NCI-H1092 treated with DMSO at 0.1 percent for 48 hours (cell line): ENCODE measurements around the gene TPO.
"Not testable (repeated sequence)": the region's sequence is repeated elsewhere in the genome, so short reads cannot be mapped to it uniquely, and the experiment has no call there.

Experiments
- DNase-seq: peaks from one replicate; lab custom pipeline; 2025; lab: John Stamatoyannopoulos, UW

TPO gene

DNA sequence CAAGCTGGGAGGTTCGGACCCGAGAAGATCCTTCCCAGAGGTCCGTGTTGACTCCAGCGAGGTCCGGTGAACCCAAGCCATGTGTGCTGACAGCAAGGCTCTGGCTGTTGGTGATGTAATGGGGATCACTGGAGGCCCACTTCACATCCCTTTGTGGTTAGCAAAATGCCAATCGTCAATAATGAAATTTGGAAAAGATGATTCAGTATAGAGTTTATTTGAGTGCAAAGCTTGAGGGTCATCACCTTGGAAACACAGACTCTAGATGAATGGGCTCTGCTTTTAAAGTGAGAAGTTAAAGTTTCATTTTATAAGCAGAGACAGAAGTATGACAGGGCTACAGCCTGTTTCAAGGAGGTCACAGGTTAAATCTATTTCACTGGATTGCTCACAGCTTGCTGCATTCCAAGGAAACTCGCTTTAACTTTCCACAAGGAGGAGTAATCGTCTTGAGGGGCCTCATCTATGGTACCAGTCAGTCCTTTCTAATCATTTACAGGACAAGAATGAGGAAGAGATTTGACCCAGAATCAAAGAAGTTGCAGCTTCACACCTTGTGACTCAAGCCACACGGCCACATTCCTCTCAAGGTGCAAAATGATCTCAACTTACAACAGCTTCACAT, 140.5 kb downstream of the TPO start:
- DNase-seq: no peak

- DNase-seq: no peak
These were observed 143.0 kb downstream of the TPO start for GRCh38 chr2:1556286-1556685.

- DNase-seq: no peak
These were observed 143.7 kb downstream of the TPO start for GRCh38 chr2:1556776-1557466.

DNA sequence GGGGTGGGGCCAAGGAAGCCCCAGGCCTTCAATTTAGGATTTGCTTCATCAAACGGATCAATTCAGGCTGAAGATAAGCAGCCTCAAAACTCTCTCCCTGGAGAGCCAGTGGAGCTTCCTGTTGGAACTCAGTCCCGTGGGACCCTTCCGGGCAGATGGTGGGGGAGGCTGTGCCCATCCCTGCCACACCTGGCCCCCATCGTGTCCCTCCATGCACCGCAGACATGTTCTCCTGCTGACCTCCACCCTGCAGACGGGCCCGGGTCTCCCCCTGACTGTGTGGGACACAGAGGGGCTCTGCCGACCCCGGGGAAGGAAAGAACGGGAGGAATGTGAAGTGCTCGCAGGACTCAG, 144.2 kb downstream of the TPO start:
- no peak for DNase-seq

DNA sequence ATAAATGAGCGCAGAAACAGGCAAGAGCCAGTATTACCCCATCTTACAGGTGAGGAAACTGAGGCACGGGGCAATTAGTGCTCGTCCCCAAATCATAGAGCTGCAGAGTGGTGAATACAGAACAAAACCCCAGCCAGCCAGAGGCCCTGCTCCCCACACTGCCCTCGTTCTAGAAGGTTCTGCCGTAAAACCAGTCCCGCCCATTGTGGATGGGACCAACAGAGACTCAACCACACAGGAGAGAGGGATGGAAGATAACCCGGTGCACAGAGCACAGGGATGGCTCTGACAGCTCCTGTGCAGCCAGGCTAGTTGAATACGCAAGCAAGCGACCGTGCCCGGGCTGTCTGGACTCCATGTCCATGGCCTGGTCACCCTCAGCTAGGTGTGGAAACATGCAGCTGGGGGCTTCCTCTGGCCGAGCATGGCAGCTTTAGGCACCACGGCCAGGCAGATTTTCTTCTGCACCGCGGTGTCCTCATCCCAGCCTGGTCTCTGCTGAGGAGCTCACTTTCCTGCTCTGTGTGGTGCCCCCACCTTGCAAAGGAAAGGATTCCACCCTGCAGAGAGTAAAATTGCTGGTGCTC, 146.4 kb downstream of the TPO start:
- DNase-seq: no peak

- no peak for DNase-seq
These were observed 148.0 kb downstream of the TPO start for GRCh38 chr2:1561259-1561658.

DNA sequence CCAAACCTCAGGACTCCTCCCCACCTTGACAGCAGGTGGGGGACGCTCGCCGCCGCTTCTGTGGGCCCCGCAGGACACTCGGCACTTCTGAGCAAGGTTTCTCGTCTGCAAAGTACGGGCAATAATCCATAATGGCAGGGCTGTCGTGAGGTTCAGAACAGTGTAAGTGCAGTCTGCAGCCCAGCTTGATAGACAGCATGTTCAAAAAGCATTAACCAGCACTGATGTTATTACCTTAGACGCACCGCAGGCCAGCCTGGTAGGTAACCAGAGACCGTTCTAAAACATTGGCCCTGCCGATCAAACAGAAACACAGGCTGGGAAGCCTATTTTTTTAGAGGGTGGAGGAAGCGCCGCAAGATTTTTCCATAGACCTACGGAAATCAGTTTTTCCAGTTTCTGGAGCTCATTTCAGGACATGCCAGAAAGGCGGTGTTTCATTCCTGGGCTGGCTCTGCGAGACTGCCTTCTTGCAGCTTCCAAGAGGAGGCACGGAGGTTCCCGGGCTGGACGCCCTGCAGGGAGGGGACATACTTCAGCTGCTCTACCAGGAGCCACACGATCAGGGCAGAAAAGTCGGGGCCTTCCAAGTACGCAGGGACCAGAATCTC, 148.7 kb downstream of the TPO start:
- no peak for DNase-seq

GRCh38 chr2:1563084-1563857, 150.0 kb downstream of the TPO start:
- DNase-seq: no peak

DNA sequence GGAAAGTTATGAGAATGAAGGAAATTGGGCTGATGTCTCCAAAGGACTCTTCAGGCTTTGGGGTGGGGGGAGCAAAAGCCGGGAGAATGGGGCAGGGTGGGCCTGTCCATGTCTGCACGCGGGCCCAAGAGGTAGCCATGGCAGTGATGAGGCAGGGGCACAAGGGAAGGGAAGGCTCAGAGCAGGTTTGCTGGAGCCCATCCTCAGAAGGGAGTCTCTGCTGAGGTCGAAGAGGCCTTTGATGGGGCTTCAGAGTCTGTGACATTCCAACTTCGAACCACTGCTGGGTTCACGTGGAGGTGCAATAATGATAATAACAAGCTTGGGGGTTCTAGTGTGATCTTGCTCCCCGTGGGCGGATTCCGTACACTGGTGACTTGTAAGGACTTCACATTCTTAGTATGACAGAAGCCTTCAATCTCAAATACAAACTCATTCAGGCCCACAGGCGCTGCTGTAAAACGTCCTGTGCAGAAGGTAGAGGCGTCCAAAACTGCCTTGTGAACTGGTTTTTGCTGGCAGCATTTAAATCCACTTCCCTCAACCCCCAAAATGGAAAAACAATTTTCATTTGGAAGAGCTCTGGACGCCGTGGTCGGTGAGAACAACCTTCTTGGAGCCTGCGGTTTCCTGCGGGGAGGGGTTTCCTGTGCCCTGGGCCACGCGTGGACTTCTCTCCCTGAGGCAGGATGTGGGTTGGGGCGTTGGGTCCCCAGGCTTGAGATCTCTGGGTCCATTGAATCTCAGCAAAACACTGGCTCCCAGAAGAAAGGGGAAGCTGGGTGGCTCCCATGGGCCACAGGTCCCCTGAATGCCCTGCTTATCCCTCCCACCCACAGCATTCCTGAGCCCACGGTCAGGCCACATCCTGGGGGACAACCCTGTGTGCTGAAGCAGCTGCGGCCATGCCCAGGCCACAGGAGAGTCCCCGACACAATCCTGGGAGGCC, 151.0 kb downstream of the TPO start:
- DNase-seq: no peak

- DNase-seq: no peak
These were observed 154.5 kb downstream of the TPO start for GRCh38 chr2:1567556-1568344.

DNA sequence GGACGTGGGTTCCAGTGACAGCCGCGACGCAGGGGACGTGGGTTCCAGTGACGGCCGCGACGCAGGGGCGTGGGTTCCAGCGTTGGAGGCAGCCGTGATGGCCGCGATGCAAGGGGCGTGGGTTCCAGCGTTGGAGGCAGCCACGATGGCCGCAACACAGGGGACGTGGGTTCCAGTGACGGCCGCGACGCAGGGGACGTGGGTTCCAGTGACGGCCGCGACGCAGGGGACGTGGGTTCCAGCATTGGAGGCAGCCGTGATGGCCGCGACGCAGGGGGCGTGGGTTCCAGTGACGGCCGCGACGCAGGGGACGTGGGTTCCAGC, 155.0 kb downstream of the TPO start:
- DNase-seq: not testable (repeated sequence)

GRCh38 chr2:1569879-1570450, 156.7 kb downstream of the TPO start:
- DNase-seq: no peak

DNA sequence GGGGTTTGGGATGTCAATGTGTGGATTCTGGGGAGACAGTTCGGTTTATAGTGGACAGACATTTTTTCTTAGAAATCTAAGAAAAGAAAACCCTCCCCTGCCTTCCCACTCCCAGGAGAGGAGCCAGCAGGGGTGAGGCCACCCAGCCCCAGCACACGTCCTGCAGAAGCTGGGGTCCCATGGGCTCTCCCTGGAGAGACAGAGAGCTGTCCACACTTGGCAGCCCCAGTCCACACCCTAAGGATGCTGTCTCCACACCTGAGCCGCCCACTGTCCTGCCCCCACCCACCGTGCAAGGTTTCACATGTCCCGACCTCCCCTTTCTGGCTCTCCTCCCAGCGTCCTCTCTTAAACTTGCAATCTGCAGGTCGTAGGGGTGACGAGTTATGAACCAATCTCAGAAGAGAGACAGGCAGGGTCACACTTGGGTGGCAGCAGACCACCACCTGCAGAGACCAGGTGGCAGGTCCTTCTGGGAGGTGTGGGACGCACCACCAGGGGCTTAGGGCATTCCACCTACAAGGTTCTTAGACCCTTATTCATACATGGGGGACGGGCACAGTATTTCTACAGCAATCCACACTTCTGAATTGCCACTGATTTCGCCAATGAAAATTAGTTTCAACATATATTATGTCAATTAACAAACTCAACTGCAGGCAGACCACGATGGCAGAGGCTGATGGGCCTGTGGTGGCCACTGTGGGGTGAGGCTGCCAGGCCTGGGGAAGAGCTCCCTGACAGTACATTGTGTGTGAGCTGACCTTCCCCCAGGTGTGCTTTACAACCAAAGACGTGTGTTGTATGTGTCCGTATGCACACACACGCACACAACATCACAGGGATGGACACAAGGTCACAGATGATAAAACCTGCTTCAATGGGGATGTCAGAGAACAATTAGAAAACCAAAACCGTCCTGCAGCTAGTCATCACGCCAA, 158.5 kb downstream of the TPO start:
- DNase-seq: no peak

DNA sequence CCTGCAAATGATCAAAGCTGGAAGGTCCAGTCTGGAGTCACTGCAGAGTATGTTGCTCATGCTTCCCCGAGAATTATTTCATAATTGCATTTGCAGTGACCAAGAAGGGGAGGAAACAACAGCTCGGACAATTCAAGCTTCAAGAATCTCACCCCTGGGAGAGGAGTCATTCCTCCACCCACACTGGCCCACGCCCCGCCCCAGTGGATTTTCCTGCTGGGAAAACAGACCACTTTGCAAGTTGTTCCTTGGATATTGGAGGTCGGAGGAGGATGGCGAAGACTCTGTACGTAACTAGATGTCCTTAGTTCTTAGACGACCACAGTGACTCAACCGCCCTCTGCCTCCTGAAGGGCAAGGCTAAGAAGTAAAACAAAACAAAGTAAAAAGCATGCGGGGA, 159.4 kb downstream of the TPO start:
- DNase-seq: no peak

- no peak for DNase-seq
These were observed 164.6 kb downstream of the TPO start for GRCh38 chr2:1577846-1578245.

GRCh38 chr2:1581257-1581964, 168.1 kb downstream of the TPO start:
- DNase-seq: not testable (repeated sequence)

DNA sequence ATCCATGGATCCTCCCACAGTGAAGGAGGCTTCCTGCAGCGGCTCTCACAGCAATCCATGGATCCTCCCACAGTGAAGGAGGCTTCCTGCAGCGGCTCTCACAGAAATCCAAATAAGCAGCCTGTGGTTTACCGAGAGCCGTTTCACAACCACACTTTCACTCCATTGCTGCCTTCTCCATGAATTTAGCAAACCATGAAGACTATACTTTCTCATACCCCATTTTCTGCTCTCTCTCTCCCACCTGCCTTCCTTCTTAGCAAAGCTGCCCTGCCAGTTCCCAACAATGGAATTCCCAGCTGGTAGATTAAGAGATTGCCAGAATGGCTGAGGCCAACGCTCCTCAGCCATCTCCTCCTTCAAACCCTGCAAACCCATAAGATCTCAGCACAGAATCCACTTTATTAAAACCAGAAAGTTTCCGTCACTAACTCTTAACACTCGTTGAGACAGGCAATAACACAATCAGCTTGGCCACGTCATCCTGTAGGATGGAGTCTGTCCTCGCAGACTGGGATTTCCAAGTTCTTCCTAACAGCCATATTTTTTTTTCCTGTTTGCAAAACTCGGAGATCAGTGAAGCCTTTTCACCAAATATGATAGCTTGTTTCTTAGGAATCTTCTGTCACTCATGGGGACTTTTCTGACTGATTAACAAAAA, 168.8 kb downstream of the TPO start:
- DNase-seq: no peak

GRCh38 chr2:1582891-1583341, 169.7 kb downstream of the TPO start:
- DNase-seq: no peak
